Smooth muscle cell of the brain vasculature (primary cell): ENCODE data around the gene GPRC6A.
"Not testable (repeated sequence)": the region's sequence is repeated elsewhere in the genome, so short reads cannot be mapped to it uniquely, and the experiment has no call there.

Source experiments
- DNase-seq: peaks from one replicate; pipeline ENCODE4 v3.0.0-alpha.2; 2012; ENCODE audit warnings: low read depth, low spot score

The GPRC6A gene

GRCh38 chr6:116828983-116829382 lies at the start of gene GPRC6A:
GPRC6A (minus strand) TSS chr6:116829083; CDS start chr6:116829013, 70 bp downstream.
- no peak for DNase-seq

- no peak for DNase-seq
These were observed 48.9 kb upstream of the GPRC6A start for GRCh38 chr6:116877743-116878142.

- DNase-seq, result no peak
These were observed 48.0 kb upstream of the GPRC6A start, which contains the start of gene RFX6 for GRCh38 chr6:116876635-116877611. RFX6 (plus strand) TSS chr6:116877242; CDS start chr6:116877276, 34 bp downstream.

- DNase-seq, result no peak
These were observed 47.2 kb upstream of the GPRC6A start for GRCh38 chr6:116876107-116876506.

- no peak for DNase-seq
These were observed 43.9 kb upstream of the GPRC6A start for GRCh38 chr6:116872771-116873170.

- DNase-seq, result no peak
These were observed 37.5 kb upstream of the GPRC6A start for GRCh38 chr6:116866281-116866871.

- DNase-seq, result no peak
These were observed 30.4 kb upstream of the GPRC6A start for GRCh38 chr6:116859264-116859663.

- no peak for DNase-seq
These were observed 29.2 kb upstream of the GPRC6A start for GRCh38 chr6:116858060-116858459.

GRCh38 chr6:116847227-116847626 lies 18.3 kb upstream of the GPRC6A start:
- DNase-seq, result peak; percentile 15

- DNase-seq, result no peak
These were observed 13.6 kb upstream of the GPRC6A start for GRCh38 chr6:116842459-116842858.

- DNase-seq, result no peak
These were observed 11.2 kb upstream of the GPRC6A start for GRCh38 chr6:116840091-116840490.

- DNase-seq, result no peak
These were observed 7.9 kb upstream of the GPRC6A start for GRCh38 chr6:116836606-116837342.

GRCh38 chr6:116834526-116834925 lies 5.6 kb upstream of the GPRC6A start:
- DNase-seq, result not testable (repeated sequence)

- DNase-seq, result no peak
These were observed 1.2 kb downstream of the GPRC6A start for GRCh38 chr6:116827561-116828240.

GRCh38 chr6:116816336-116816735 lies 12.5 kb downstream of the GPRC6A start:
- not testable (repeated sequence) for DNase-seq

- no peak for DNase-seq
These were observed 16.7 kb downstream of the GPRC6A start for GRCh38 chr6:116812051-116812650.

GRCh38 chr6:116801971-116802370 lies 26.9 kb downstream of the GPRC6A start:
- DNase-seq, result no peak

GRCh38 chr6:116799945-116800344 lies 28.9 kb downstream of the GPRC6A start:
- DNase-seq, result no peak

- DNase-seq, result no peak
These were observed 31.3 kb downstream of the GPRC6A start for GRCh38 chr6:116797585-116797984.

GRCh38 chr6:116793224-116793623 lies 35.7 kb downstream of the GPRC6A start:
- DNase-seq, result no peak

GRCh38 chr6:116783852-116784251 lies 45.0 kb downstream of the GPRC6A start:
- no peak for DNase-seq
